ENCODE measurements around the gene IL17RA. TPM values are rescaled to one million over a fixed set of nuclear protein-coding genes. Genes with fewer than 3 reads are reported as not detected.
"Not testable (repeated sequence)": the region's sequence is repeated elsewhere in the genome, so short reads cannot be mapped to it uniquely, and the experiment has no call there.

IL17RA gene
- total RNA-seq, 1 experiment from 2014 or later: 14.6 TPM

DNA sequence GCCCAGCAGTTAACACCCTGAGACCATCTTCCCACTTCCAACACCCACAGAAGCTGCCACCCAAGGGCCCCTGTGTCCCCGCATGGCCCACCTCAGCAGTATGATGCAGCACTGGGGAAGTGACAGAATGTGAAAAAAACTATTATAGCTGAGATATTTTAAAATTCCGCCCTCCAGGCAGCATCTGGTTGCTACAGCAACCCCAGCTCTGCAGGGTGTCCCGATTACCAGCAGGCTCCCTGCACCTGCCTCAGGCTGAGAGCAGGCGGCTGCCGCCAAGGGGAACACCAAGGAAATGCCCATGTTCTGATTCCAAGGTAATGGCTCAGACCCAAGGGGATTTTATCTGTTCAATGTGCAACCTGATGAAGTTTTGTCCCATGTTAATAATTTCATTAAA, 46.9 kb downstream of the IL17RA start:
- no peak overlapping the region for H3K27ac ChIP-seq
- no peak for DNase-seq (ENCODE audit: low read depth in 1 of 2, low spot score in 2 of 2)
- H3K27me3 ChIP-seq (replicated peaks): no peaks in the 10 kb centered on the region; the same call in 1 of the 2 replicates
- no peak overlapping the region for H3K4me3 ChIP-seq
- no peaks in the 10 kb centered on the region for H3K36me3 ChIP-seq
- no peaks in the 10 kb centered on the region for H3K4me1 ChIP-seq (replicated peaks)
- H3K9me3 ChIP-seq (replicated peaks): no peaks in the 10 kb centered on the region

GRCh38 chr22:17132112-17132511, 47.3 kb downstream of the IL17RA start:
- Histone ChIP-seq H3K27me3 (replicated peaks) (no peaks in the 10 kb centered on the region), H3K4me1 (replicated peaks) (no peaks in the 10 kb centered on the region), H3K9me3 (replicated peaks) (no peaks in the 10 kb centered on the region), H3K36me3 (no peaks in the 10 kb centered on the region), H3K4me3 (no peak overlapping the region), H3K27ac (no peak overlapping the region)
- no peak for DNase-seq (ENCODE audit: low read depth in 1 of 2, low spot score in 2 of 2)

DNA sequence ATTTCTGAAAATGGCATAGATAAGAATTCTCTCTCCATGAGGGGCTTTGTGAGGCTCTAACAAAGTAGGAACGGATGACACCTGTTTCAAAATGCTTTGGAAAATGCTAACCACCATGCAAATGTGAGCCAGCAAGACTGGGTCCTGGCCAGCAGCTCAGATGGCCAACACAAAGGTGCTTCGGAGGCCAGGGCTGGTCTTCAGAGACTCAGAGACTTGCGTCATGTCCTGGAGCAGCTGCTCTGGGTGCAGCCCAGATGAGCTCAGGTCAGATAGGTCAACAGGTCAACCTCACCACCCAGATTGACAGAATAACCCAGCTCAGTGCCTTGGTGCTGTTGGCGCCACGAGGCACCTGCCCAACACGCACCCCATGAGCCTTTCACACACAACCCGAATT, 48.3 kb downstream of the IL17RA start:
- Histone ChIP-seq H3K36me3 (no peaks in the 10 kb centered on the region), H3K4me3 (no peak overlapping the region), H3K4me1 (replicated peaks) (no peaks in the 10 kb centered on the region), H3K27ac (no peak overlapping the region), H3K9me3 (replicated peaks) (no peaks in the 10 kb centered on the region), H3K27me3 (replicated peaks) (no peaks in the 10 kb centered on the region)
- DNase-seq (ENCODE audit: low read depth in 1 of 2, low spot score in 2 of 2): no peak

- no peak overlapping the region for H3K4me3 ChIP-seq
- H3K27me3 ChIP-seq (replicated peaks): no peaks in the 10 kb centered on the region
- H3K4me1 ChIP-seq (replicated peaks): no peaks in the 10 kb centered on the region
- H3K36me3 ChIP-seq: no peaks in the 10 kb centered on the region; the same call in 1 of the 2 replicates
- H3K27ac ChIP-seq: no peak overlapping the region
- no peak for DNase-seq (ENCODE audit: low read depth in 1 of 2, low spot score in 2 of 2)
- no peaks in the 10 kb centered on the region for H3K9me3 ChIP-seq (replicated peaks)
These were observed 50.5 kb downstream of the IL17RA start for GRCh38 chr22:17135153-17135760.

- Histone ChIP-seq H3K9me3 (replicated peaks) (no peaks in the 10 kb centered on the region), H3K27me3 (replicated peaks) (no peaks in the 10 kb centered on the region), H3K36me3 (no peaks in the 10 kb centered on the region; the same call in 1 of the 2 replicates), H3K27ac (no peak overlapping the region), H3K4me3 (no peak overlapping the region), H3K4me1 (replicated peaks) (no peaks in the 10 kb centered on the region)
- no peak for DNase-seq (ENCODE audit: low read depth in 1 of 2, low spot score in 2 of 2)
These were observed 52.4 kb downstream of the IL17RA start for GRCh38 chr22:17137170-17137569.

GRCh38 chr22:17137861-17138425, 53.1 kb downstream of the IL17RA start:
- Histone ChIP-seq H3K9me3 (replicated peaks) (no peaks in the 10 kb centered on the region), H3K27ac (no peak overlapping the region), H3K4me3 (no peak overlapping the region), H3K27me3 (replicated peaks) (no peaks in the 10 kb centered on the region), H3K36me3 (no peaks in the 10 kb centered on the region; the same call in 1 of the 2 replicates), H3K4me1 (replicated peaks) (no peaks in the 10 kb centered on the region)
- DNase-seq (ENCODE audit: low read depth in 1 of 2, low spot score in 2 of 2): no peak

DNA sequence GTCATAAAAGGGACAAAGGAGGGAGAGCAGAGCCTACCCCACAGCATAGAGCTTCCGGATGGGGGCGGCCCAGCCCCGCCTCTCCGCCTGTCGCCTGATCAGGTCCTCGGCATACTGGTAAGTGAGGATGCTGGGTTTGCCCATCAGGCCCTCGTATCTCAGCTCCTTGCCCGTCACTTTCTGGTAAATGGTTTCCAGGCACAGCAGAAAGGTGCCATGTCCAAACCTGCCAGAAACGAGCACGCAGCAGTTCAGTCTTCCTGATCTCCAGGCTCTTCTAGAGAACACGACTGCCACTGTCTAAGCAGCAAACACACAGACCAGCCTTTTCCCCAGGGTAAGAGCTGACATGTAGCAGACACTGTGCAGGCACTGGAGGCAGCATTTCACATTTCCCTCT, 53.7 kb downstream of the IL17RA start:
- Histone ChIP-seq H3K36me3 (no peaks in the 10 kb centered on the region; the same call in 1 of the 2 replicates), H3K4me1 (replicated peaks) (no peaks in the 10 kb centered on the region), H3K27ac (no peak overlapping the region), H3K4me3 (no peak overlapping the region), H3K9me3 (replicated peaks) (no peaks in the 10 kb centered on the region), H3K27me3 (replicated peaks) (no peaks in the 10 kb centered on the region)
- DNase-seq (ENCODE audit: low read depth in 1 of 2, low spot score in 2 of 2): no peak

DNA sequence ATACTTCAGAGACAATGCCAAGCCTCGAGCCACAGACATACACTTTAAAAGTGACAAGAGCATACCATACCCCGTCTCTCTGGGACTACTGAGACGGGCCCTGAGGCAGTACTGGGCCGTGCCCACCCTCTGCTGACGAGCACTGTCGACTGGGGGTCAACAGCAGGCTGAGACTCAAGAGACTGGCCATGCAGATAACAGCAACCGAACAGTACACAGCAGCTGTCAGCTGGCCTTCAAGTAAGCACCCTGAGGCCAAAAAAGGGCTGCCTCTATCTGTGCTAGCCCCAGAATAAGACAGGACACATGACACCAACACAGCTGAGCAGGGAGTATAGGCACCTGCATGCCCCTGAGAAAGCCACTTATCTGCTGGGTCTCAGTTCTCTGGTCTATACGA, 55.2 kb downstream of the IL17RA start:
- H3K27me3 ChIP-seq (replicated peaks): no peaks in the 10 kb centered on the region
- H3K36me3 ChIP-seq: no peaks in the 10 kb centered on the region; the same call in 1 of the 2 replicates
- no peak overlapping the region for H3K4me3 ChIP-seq
- H3K4me1 ChIP-seq (replicated peaks): no peaks in the 10 kb centered on the region
- no peak for DNase-seq (ENCODE audit: low read depth in 1 of 2, low spot score in 2 of 2)
- H3K27ac ChIP-seq: no peak overlapping the region
- no peaks in the 10 kb centered on the region for H3K9me3 ChIP-seq (replicated peaks)

DNA sequence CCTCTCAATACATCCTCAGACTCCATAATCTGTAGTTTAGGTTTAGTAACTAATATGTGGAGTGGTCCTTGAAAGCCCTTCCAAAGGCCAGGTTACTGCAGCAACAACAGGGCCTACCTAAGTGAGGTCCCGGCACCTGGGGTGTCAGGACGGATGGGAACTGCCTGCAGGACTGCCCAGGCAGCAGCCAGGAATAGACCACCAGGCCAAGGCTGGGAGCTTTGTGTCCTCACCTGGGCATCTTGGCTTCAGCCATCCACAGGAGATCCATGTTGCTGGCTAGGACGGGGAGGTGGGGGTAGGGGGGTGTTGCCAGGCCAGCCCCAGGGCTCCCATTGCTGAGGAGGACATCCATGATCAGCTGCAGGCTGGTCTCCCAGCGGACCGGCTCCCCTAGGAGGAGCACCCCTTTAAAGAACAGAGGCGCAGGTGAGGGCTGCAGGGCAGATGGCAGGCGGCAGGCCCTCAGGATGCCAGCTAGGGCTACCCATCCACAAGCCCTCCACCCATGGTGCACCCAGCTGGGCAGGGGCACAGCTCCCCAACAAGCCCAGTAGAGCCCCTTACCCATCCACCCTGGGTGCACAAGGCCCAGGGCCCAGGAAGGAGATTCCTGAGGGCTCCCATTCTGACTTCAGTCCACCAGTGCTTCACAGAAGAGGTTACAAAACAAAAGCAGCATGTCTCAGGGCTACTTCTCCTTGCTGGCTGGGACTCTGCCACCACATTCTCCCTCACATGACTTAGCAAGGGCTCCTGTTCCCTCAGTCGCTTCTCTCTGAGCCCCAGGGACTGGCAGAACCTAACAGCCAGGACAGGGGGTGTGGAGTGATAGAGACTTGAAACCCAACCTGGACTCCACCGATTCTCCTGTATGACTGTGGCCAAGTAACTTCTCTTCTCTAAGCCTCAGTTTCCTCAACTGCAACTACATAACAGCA, 56.3 kb downstream of the IL17RA start:
- Histone ChIP-seq H3K36me3 (no peaks in the 10 kb centered on the region; the same call in 1 of the 2 replicates), H3K4me1 (replicated peaks) (no peaks in the 10 kb centered on the region), H3K4me3 (no peak overlapping the region), H3K9me3 (replicated peaks) (no peaks in the 10 kb centered on the region), H3K27ac (no peak overlapping the region), H3K27me3 (replicated peaks) (no peaks in the 10 kb centered on the region)
- no peak for DNase-seq (ENCODE audit: low read depth in 1 of 2, low spot score in 2 of 2)

DNA sequence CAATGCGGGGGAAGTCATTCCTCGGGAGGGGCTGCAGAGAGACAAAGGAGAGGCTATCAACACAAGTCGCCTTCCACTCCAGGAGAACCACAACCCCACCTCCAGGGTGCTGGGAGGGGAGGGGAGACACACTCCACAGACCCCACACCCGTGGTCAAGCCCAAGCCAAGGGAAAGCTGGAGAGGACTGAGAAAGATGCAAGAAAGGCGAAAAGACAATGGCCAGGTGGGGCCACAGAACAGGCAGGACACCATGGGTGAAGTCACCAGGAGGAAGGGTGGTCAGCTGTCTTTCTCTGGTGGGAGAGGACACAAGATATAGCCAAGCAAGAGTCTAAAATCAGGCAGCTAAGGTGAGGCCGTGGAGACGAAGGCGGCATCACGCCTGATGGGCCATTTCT, 58.3 kb downstream of the IL17RA start:
- DNase-seq (ENCODE audit: low read depth in 1 of 2, low spot score in 2 of 2): no peak
- Histone ChIP-seq H3K36me3 (no peaks in the 10 kb centered on the region; the same call in 1 of the 2 replicates), H3K27me3 (replicated peaks) (no peaks in the 10 kb centered on the region), H3K9me3 (replicated peaks) (no peaks in the 10 kb centered on the region), H3K27ac (no peak overlapping the region), H3K4me3 (no peak overlapping the region), H3K4me1 (replicated peaks) (no peaks in the 10 kb centered on the region)

DNA sequence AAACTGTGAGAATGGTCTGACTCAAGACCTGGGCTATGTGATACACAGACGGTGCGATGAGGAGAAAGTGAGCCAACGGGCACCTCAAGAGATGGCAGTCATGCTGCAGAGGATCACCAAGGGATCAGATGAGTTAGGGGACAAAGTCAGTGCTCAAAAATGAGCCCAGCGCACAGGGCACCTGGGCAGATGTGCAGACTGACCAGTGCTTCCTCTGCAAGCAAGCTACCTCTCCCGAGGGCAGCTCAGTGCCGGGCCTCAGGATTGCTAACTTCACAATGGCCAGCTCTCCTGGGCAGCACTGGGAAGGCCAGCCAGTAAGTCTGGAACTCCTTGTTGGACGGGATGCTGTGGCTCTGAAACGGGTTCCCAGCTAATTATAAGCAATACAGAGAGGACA, 59.0 kb downstream of the IL17RA start:
- Histone ChIP-seq H3K36me3 (no peaks in the 10 kb centered on the region; the same call in 1 of the 2 replicates), H3K4me1 (replicated peaks) (no peaks in the 10 kb centered on the region), H3K27me3 (replicated peaks) (no peaks in the 10 kb centered on the region), H3K4me3 (no peak overlapping the region), H3K9me3 (replicated peaks) (no peaks in the 10 kb centered on the region), H3K27ac (no peak overlapping the region)
- DNase-seq (ENCODE audit: low read depth in 1 of 2, low spot score in 2 of 2): no peak

DNA sequence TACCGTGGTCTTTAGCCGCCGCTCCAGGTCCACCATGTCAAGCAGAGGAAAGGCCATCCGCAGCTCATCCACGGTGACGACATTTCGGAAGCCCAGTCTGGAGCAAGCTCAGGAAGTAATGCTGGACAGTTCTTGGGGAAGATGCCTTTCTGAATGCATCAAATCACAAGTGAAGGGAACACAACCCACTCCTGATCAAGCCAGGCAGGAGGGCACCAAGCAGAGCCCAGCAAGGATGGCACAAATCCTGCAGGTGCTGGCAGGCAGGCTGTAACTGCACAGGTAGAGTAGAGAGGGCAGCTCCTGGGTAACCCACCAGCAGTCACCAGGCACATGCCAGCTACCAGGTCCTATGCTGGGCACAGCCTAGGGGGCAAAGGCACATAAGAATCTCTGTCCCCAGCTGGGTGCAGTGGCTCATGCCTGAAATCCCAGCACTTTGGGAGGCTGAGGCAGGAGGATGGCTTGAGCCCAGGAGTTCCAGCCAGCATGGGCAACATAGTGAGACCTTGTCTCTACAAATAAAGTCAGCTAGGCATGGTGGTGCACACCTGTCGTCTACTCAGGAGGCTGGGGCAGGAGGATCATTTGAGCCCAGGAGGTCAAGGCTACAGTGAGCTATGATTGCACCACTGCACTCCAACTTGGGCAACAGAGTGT, 60.4 kb downstream of the IL17RA start:
- H3K4me1 ChIP-seq (replicated peaks): no peaks in the 10 kb centered on the region
- H3K27ac ChIP-seq: no peak overlapping the region
- no peaks in the 10 kb centered on the region for H3K9me3 ChIP-seq (replicated peaks)
- no peaks in the 10 kb centered on the region for H3K27me3 ChIP-seq (replicated peaks)
- no peaks in the 10 kb centered on the region; the same call in 1 of the 2 replicates for H3K36me3 ChIP-seq
- no peak for DNase-seq (ENCODE audit: low read depth in 1 of 2, low spot score in 2 of 2)
- H3K4me3 ChIP-seq: no peak overlapping the region

DNA sequence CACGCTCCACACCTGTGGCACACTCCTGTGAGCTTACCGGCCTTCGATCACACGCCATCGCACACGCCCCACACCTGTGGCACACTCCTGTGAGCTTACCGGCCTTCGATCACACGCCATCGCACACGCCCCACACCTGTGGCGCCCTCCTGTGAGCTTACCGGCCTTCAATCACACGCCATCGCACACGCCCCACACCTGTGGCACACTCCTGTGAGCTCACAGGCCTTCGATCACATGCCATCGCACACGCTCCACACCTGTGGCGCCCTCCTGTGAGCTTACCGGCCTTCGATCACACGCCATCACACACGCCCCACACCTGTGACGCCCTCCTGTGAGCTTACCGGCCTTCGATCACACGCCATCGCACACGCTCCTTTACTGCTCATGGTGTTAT, 62.7 kb downstream of the IL17RA start:
- H3K27ac ChIP-seq; H3K9me3 ChIP-seq (replicated peaks): not testable (repeated sequence)

More for the DNA sequence above, 62.7 kb downstream of the IL17RA start:
- not testable (repeated sequence) for H3K27me3 ChIP-seq (replicated peaks); H3K4me1 ChIP-seq (replicated peaks); H3K4me3 ChIP-seq; DNase-seq (ENCODE audit: low read depth in 1 of 2, low spot score in 2 of 2); H3K36me3 ChIP-seq

Data from SJSA1 (cell line).